ENCODE data around the gene ZFAND2B. TPM values are rescaled to one million over a fixed set of nuclear protein-coding genes. Genes with fewer than 3 reads are reported as not detected.
A peak's percentile ranks its signal among the peaks of the same experiment; 100 is the strongest.

ZFAND2B gene
- total RNA-seq, 2 donors from 2014 or later = 21.2 to 26.5 TPM

GRCh38 chr2:219174146-219174545 is 32.4 kb upstream of the ZFAND2B start:
- no peak for DNase-seq
- intact Hi-C loops (cut with DNase I) = no loop called here

GRCh38 chr2:219174801-219175200 is 31.8 kb upstream of the ZFAND2B start:
- intact Hi-C loops (cut with DNase I) = loop anchor here (5.0 kb wide), 1 partner anchor 42 kb away; the partner anchor contains the start of gene ABCB6 (in 2 of the 2)
- DNase-seq = no peak
- no peak for ATAC-seq

More at GRCh38 chr2:219174146-219174545, 32.4 kb upstream of the ZFAND2B start:
- no peak for ATAC-seq

- intact Hi-C loops (cut with DNase I) = loop anchor here (5.0 kb wide), 1 partner anchor 42 kb away; the partner anchor contains the start of gene ABCB6 (in 2 of the 2)
- DNase-seq (no peak), ATAC-seq (no peak)
Observed at GRCh38 chr2:219175486-219175885, 31.1 kb upstream of the ZFAND2B start.

GRCh38 chr2:219175928-219176817 is 30.4 kb upstream of the ZFAND2B start:
- peak; percentile 38 to 40 for ATAC-seq
- intact Hi-C loops (cut with DNase I) = loop anchor here (5.0 kb wide), 1 partner anchor 41 kb away; the partner anchor contains the start of gene ABCB6 (in 2 of the 2)
- peak; percentile 49 for DNase-seq

GRCh38 chr2:219176818-219177551 is 29.6 kb upstream of the ZFAND2B start, which contains the start of gene CNPPD1:
Gene CNPPD1, minus strand, starts transcription at chr2:219176925. Its CDS starts 97 bp downstream, at chr2:219176828.
- intact Hi-C loops (cut with DNase I) = loop anchor here (5.0 kb wide), 1 partner anchor 40 kb away; the partner anchor contains the start of gene ABCB6 (in 2 of the 2)
- ATAC-seq = peak; percentile 91
- peak; percentile 90 for DNase-seq

- intact Hi-C loops (cut with DNase I) = loop anchor here (5.0 kb wide), 1 partner anchor 40 kb away; the partner anchor contains the start of gene ABCB6 (in 2 of the 2)
- DNase-seq = peak; percentile 90
- ATAC-seq = peak; percentile 81 to 90
Observed at GRCh38 chr2:219177552-219178376, 28.8 kb upstream of the ZFAND2B start, which contains the start of gene RETREG2. Gene RETREG2, plus strand, starts transcription at chr2:219178275. Its CDS starts 78 bp downstream, at chr2:219178353.

- intact Hi-C loops (cut with DNase I) = loop anchor here (5.0 kb wide), 1 partner anchor 39 kb away; the partner anchor contains the start of gene ABCB6 (in 2 of the 2)
- DNase-seq (peak; percentile 62), ATAC-seq (peak; percentile 5 to 20)
Observed at GRCh38 chr2:219178377-219179175, 28.0 kb upstream of the ZFAND2B start.

GRCh38 chr2:219179601-219180465 is 26.7 kb upstream of the ZFAND2B start:
- DNase-seq (no peak), ATAC-seq (no peak)
- intact Hi-C loops (cut with DNase I) = loop anchor here (5.0 kb wide), 1 partner anchor 37 kb away; the partner anchor contains the start of gene ABCB6 (in 2 of the 2)

- DNase-seq = no peak
- intact Hi-C loops (cut with DNase I) = no loop called here
- ATAC-seq = no peak
Observed at GRCh38 chr2:219180961-219181360, 25.6 kb upstream of the ZFAND2B start.

- DNase-seq = no peak
- intact Hi-C loops (cut with DNase I) = no loop called here
- no peak for ATAC-seq
Observed at GRCh38 chr2:219181531-219181930, 25.1 kb upstream of the ZFAND2B start.

GRCh38 chr2:219182331-219183150 is 24.0 kb upstream of the ZFAND2B start:
- ATAC-seq (no peak), DNase-seq (no peak)
- intact Hi-C loops (cut with DNase I) = no loop called here

- intact Hi-C loops (cut with DNase I) = no loop called here
- no peak for DNase-seq
- no peak for ATAC-seq
Observed at GRCh38 chr2:219183151-219183772, 23.3 kb upstream of the ZFAND2B start.

GRCh38 chr2:219184121-219184520 is 22.5 kb upstream of the ZFAND2B start:
- DNase-seq (no peak), ATAC-seq (no peak)
- intact Hi-C loops (cut with DNase I) = no loop called here

- DNase-seq (no peak), ATAC-seq (no peak)
- intact Hi-C loops (cut with DNase I) = no loop called here
Observed at GRCh38 chr2:219186754-219187456, 19.7 kb upstream of the ZFAND2B start.

- DNase-seq (no peak), ATAC-seq (no peak)
- intact Hi-C loops (cut with DNase I) = no loop called here
Observed at GRCh38 chr2:219197388-219197787, 9.2 kb upstream of the ZFAND2B start.

All from left cardiac atrium (tissue), 4 donors.